SK-N-SH treated with all-trans-retinoic acid at 6 μM for 48 hours (cell line): ENCODE data around the gene TSPAN9.
A peak's percentile ranks its signal among the peaks of the same experiment; 100 is the strongest.

Experiments used
- ATAC-seq: fragments of 200-7000 bp; cut with Tn5 transposase; 3 replicates; pipeline ENCODE4 v1.9.1; 2020; ENCODE audit warnings: mild to moderate bottlenecking, moderate library complexity
- ARNTL ChIP-seq: fragments of 450-650 bp; formaldehyde crosslinking; IDR thresholded peaks from 2 replicates; pipeline ENCODE4 v1.5.0; 2020; ENCODE audit warnings: low read depth, mild to moderate bottlenecking, moderate library complexity, borderline replicate concordance
- BACH2 ChIP-seq: fragments of 250-450 bp; sonication (Bioruptor Pico); IDR thresholded peaks from 2 replicates; pipeline ENCODE4 v1.9.0; 2021; ENCODE audit warnings: mild to moderate bottlenecking, borderline replicate concordance
- CSDC2 ChIP-seq: fragments of 250-450 bp; sonication (Bioruptor Pico); IDR thresholded peaks from 2 replicates; pipeline ENCODE4 v1.5.0; 2020; ENCODE audit warnings: mild to moderate bottlenecking, moderate library complexity
- ESRRG ChIP-seq: fragments of 250-450 bp; sonication (Bioruptor Pico); IDR thresholded peaks from 2 replicates; pipeline ENCODE4 v1.6.1; 2021; ENCODE audit warnings: mild to moderate bottlenecking
- GLIS3 ChIP-seq: fragments of 250-450 bp; sonication (Bioruptor Pico); IDR thresholded peaks from 2 replicates; pipeline ENCODE4 v1.5.0; 2020; ENCODE audit warnings: mild to moderate bottlenecking, moderate library complexity
- ISL1 ChIP-seq: fragments of 250-450 bp; sonication (Bioruptor Pico); IDR thresholded peaks from 2 replicates; pipeline ENCODE4 v2.1.2; 2022; ENCODE audit warnings: mild to moderate bottlenecking, moderate library complexity
- OSR1 ChIP-seq: fragments of 250-450 bp; sonication (Bioruptor Pico); IDR thresholded peaks from 2 replicates; pipeline ENCODE4 v1.8.0; 2022; ENCODE audit warnings: moderate library complexity, mild to moderate bottlenecking, inconsistent platforms
- PPARA ChIP-seq: fragments of 250-450 bp; sonication (Bioruptor Pico); IDR thresholded peaks from 2 replicates; pipeline ENCODE4 v1.5.0; 2020; ENCODE audit warnings: mild to moderate bottlenecking, borderline replicate concordance
- SNAI2 ChIP-seq: fragments of 250-450 bp; sonication (Bioruptor Pico); IDR thresholded peaks from 2 replicates; pipeline ENCODE4 v1.5.0; 2020; ENCODE audit warnings: mild to moderate bottlenecking, moderate library complexity
- TCF4 ChIP-seq: fragments of 250-450 bp; sonication (Bioruptor Pico); IDR thresholded peaks from 2 replicates; pipeline ENCODE4 v1.8.0; 2021; ENCODE audit warnings: mild to moderate bottlenecking, moderate library complexity, borderline replicate concordance
- TOX ChIP-seq: fragments of 250-450 bp; sonication (Bioruptor Pico); IDR thresholded peaks from 2 replicates; pipeline ENCODE4 v1.8.0; 2021; ENCODE audit warnings: mild to moderate bottlenecking, moderate library complexity, borderline replicate concordance
- ZC3H10 ChIP-seq: fragments of 250-450 bp; sonication (Bioruptor Pico); IDR thresholded peaks from 2 replicates; pipeline ENCODE4 v1.5.1; 2021; ENCODE audit warnings: mild to moderate bottlenecking, moderate library complexity
- ZFP3 ChIP-seq: fragments of 250-450 bp; sonication (Bioruptor Pico); IDR thresholded peaks from 2 replicates; pipeline ENCODE4 v1.5.0; 2020; ENCODE audit warnings: mild to moderate bottlenecking, moderate library complexity
- ZFP30 ChIP-seq: fragments of 450-650 bp; formaldehyde crosslinking; IDR thresholded peaks from 2 replicates; pipeline ENCODE4 v1.5.0; 2022; ENCODE audit warnings: mild to moderate bottlenecking, moderate library complexity
- ZNF565 ChIP-seq: fragments of 450-650 bp; formaldehyde crosslinking; conservative IDR thresholded peaks from 2 replicates; pipeline ENCODE4 v1.5.0; 2020; ENCODE audit warnings: low read depth, mild to moderate bottlenecking, moderate library complexity
- ZNF70 ChIP-seq: fragments of 450-650 bp; formaldehyde crosslinking; IDR thresholded peaks from 2 replicates; pipeline ENCODE4 v1.5.0; 2020; ENCODE audit warnings: mild to moderate bottlenecking, moderate library complexity
- ZNF8 ChIP-seq: fragments of 450-650 bp; formaldehyde crosslinking; IDR thresholded peaks from 2 replicates; pipeline ENCODE4 v1.5.0; 2020; ENCODE audit warnings: mild to moderate bottlenecking, moderate library complexity
- TF ChIP-seq, protein P1 (sequence below): fragments of 250-450 bp; sonication (Bioruptor Pico); IDR thresholded peaks from 2 replicates; pipeline ENCODE4 v1.8.0; 2021; ENCODE audit warnings: low read depth, mild to moderate bottlenecking, moderate library complexity, borderline replicate concordance
- TF ChIP-seq, protein P2 (sequence below): fragments of 250-450 bp; sonication (Bioruptor Pico); IDR thresholded peaks from 2 replicates; pipeline ENCODE4 v1.5.1; 2021; ENCODE audit warnings: mild to moderate bottlenecking, moderate library complexity
- TF ChIP-seq, protein P3 (sequence below): fragments of 250-450 bp; sonication (Bioruptor Pico); IDR thresholded peaks from 2 replicates; pipeline ENCODE4 v1.5.0; 2020; ENCODE audit warnings: mild to moderate bottlenecking, moderate library complexity
- TF ChIP-seq, protein P4 (sequence below): fragments of 250-450 bp; sonication (Bioruptor Pico); IDR thresholded peaks from 2 replicates; pipeline ENCODE4 v1.8.0; 2020; ENCODE audit warnings: mild to moderate bottlenecking, moderate library complexity, borderline replicate concordance
- TF ChIP-seq, protein P5 (sequence below): fragments of 250-450 bp; sonication (Bioruptor Pico); IDR thresholded peaks from 2 replicates; pipeline ENCODE4 v1.5.1; 2020; ENCODE audit warnings: low read depth, mild to moderate bottlenecking, moderate library complexity

TSPAN9 gene

DNA sequence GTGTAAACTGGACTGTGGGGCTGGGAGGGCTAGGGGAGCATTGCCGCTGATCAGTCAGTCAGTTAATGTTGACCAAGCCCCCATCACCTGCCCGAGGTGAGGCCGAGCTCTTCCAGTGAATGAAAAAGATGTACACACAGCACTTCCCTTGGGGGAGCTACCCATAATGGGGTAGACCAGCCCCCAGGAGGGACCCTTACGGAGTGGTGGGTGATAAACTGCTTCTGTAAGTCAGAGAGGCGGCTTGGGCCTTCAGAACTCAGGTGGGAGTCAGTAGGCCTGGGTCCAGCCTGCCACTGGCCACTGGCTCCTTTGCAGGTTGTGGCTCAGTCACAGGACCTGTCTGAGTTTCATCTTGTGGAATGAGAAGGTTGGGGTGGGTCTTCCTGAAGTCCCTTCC, 43.5 kb downstream of the TSPAN9 start:
- TF ChIP-seq ESRRG (CRISPR knock-in tag) = no peak
- no peak for TF ChIP-seq CSDC2 (CRISPR knock-in tag)
- TF ChIP-seq ZNF8 (CRISPR knock-in tag) = no peak
- no peak for TF ChIP-seq ARNTL
- no peak for ATAC-seq

DNA sequence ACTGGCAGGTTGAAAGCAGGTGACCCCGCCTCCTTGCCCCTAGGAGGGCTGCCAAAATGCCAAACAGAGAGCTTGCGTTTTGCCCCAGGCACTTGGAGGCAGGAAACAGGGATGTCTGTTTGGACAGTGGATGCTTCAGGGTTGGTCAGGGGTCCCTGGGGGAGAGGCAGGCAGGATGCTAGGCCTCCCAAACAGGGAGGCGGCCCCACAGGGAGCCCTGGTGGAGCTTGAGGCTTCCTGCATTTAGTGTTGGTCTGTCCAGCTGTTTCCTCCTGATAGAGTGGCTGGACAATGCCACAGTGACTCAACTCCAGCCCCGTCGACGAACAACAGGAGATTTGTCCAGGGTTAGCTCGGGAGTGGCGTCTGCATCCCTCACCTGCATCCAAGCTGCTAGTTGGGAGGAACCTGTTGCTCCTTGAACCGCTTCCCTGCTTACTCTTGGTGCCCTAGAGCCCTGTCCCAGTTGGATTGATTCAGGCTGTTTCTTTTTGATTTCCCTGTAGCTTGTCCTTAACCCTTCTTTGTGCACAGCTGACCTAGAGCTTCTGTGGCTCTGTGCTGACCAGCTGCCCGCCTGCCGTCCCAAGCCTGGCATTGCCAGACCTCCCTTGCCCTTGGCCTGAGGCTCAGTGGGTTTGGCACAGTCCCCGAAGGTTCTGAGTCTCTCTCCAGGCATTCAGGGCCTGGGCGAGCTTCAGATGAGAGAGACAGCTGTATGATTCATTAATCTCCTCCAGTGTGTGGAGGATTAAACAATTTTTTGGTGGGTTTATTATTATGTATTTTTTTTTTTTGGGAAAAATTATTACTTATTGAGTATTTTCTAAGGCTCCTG, 45.9 kb downstream of the TSPAN9 start:
- no peak for TF ChIP-seq ESRRG (CRISPR knock-in tag)
- TF ChIP-seq, all 23 proteins: peak for 0
- ATAC-seq = peak; percentile 84

DNA sequence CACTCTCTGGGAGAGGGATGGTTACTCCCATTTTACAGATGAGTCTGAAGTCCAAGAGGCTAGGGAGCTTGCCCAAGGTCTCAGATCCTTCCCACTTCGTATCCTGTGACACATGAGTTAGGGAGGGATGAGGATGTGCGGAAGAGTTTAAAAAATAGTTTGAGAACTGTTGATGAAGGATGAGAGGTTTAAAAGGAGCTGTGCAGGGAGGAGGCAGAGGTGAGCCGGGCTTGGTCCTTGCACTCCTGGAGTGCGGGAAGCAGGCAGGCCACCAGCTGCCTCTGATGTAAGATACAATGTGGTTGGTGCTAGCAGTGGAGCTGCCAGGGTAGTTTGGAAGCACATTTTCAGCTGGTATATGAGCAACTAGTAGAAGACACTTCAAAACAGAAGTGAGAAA, 46.5 kb downstream of the TSPAN9 start:
- TF ChIP-seq ZNF70 (no peak), TCF4 (CRISPR knock-in tag) (no peak), ZC3H10 (CRISPR knock-in tag) (no peak), ZNF8 (CRISPR knock-in tag) (no peak), ZFP30 (CRISPR knock-in tag) (no peak), OSR1 (CRISPR knock-in tag) (no peak), TOX (CRISPR knock-in tag) (no peak), BACH2 (CRISPR knock-in tag) (no peak), GLIS3 (CRISPR knock-in tag) (no peak), SNAI2 (CRISPR knock-in tag) (no peak), CSDC2 (CRISPR knock-in tag) (no peak)
- TF ChIP-seq, protein P1, sequence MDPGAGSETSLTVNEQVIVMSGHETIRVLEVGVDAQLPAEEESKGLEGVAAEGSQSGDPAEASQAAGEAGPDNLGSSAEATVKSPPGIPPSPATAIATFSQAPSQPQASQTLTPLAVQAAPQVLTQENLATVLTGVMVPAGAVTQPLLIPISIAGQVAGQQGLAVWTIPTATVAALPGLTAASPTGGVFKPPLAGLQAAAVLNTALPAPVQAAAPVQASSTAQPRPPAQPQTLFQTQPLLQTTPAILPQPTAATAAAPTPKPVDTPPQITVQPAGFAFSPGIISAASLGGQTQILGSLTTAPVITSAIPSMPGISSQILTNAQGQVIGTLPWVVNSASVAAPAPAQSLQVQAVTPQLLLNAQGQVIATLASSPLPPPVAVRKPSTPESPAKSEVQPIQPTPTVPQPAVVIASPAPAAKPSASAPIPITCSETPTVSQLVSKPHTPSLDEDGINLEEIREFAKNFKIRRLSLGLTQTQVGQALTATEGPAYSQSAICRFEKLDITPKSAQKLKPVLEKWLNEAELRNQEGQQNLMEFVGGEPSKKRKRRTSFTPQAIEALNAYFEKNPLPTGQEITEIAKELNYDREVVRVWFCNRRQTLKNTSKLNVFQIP (CRISPR knock-in tag) = no peak
- TF ChIP-seq, protein P2, sequence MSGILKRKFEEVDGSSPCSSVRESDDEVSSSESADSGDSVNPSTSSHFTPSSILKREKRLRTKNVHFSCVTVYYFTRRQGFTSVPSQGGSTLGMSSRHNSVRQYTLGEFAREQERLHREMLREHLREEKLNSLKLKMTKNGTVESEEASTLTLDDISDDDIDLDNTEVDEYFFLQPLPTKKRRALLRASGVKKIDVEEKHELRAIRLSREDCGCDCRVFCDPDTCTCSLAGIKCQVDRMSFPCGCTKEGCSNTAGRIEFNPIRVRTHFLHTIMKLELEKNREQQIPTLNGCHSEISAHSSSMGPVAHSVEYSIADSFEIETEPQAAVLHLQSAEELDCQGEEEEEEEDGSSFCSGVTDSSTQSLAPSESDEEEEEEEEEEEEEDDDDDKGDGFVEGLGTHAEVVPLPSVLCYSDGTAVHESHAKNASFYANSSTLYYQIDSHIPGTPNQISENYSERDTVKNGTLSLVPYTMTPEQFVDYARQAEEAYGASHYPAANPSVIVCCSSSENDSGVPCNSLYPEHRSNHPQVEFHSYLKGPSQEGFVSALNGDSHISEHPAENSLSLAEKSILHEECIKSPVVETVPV = no peak
- ATAC-seq = peak; percentile 12; the same call in 2 of the 3 replicates

DNA sequence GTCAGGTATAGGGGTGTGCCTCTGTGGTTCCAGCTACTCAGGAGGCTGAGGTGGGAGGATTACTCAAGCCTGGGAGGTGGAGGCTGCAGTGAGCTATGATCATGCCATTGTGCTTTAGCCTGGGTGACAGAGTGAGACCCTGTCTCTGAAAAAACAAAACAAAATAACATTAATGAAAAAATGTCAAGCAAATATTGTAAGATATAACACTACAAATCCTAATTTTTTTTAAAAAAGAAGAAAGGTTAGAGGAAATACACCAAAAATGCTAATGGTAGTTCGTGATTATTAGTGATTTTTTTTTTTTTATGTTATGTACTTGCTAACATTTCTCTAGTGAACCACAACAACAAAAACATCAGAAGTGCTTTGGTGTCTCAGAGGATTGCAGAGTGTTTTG, 47.7 kb downstream of the TSPAN9 start:
- TF ChIP-seq GLIS3 (CRISPR knock-in tag) (no peak), OSR1 (CRISPR knock-in tag) (no peak), ZFP3 (CRISPR knock-in tag) (no peak), ARNTL (no peak), ZNF8 (CRISPR knock-in tag) (no peak), ZC3H10 (CRISPR knock-in tag) (no peak), TCF4 (CRISPR knock-in tag) (no peak), ZFP30 (CRISPR knock-in tag) (no peak), ZNF565 (CRISPR knock-in tag) (no peak), PPARA (no peak), ISL1 (no peak)
- TF ChIP-seq, protein P3, sequence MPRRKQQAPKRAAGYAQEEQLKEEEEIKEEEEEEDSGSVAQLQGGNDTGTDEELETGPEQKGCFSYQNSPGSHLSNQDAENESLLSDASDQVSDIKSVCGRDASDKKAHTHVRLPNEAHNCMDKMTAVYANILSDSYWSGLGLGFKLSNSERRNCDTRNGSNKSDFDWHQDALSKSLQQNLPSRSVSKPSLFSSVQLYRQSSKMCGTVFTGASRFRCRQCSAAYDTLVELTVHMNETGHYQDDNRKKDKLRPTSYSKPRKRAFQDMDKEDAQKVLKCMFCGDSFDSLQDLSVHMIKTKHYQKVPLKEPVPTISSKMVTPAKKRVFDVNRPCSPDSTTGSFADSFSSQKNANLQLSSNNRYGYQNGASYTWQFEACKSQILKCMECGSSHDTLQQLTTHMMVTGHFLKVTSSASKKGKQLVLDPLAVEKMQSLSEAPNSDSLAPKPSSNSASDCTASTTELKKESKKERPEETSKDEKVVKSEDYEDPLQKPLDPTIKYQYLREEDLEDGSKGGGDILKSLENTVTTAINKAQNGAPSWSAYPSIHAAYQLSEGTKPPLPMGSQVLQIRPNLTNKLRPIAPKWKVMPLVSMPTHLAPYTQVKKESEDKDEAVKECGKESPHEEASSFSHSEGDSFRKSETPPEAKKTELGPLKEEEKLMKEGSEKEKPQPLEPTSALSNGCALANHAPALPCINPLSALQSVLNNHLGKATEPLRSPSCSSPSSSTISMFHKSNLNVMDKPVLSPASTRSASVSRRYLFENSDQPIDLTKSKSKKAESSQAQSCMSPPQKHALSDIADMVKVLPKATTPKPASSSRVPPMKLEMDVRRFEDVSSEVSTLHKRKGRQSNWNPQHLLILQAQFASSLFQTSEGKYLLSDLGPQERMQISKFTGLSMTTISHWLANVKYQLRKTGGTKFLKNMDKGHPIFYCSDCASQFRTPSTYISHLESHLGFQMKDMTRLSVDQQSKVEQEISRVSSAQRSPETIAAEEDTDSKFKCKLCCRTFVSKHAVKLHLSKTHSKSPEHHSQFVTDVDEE = no peak
- TF ChIP-seq, protein P4, sequence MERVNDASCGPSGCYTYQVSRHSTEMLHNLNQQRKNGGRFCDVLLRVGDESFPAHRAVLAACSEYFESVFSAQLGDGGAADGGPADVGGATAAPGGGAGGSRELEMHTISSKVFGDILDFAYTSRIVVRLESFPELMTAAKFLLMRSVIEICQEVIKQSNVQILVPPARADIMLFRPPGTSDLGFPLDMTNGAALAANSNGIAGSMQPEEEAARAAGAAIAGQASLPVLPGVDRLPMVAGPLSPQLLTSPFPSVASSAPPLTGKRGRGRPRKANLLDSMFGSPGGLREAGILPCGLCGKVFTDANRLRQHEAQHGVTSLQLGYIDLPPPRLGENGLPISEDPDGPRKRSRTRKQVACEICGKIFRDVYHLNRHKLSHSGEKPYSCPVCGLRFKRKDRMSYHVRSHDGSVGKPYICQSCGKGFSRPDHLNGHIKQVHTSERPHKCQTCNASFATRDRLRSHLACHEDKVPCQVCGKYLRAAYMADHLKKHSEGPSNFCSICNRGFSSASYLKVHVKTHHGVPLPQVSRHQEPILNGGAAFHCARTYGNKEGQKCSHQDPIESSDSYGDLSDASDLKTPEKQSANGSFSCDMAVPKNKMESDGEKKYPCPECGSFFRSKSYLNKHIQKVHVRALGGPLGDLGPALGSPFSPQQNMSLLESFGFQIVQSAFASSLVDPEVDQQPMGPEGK (CRISPR knock-in tag) = no peak
- TF ChIP-seq, protein P5, sequence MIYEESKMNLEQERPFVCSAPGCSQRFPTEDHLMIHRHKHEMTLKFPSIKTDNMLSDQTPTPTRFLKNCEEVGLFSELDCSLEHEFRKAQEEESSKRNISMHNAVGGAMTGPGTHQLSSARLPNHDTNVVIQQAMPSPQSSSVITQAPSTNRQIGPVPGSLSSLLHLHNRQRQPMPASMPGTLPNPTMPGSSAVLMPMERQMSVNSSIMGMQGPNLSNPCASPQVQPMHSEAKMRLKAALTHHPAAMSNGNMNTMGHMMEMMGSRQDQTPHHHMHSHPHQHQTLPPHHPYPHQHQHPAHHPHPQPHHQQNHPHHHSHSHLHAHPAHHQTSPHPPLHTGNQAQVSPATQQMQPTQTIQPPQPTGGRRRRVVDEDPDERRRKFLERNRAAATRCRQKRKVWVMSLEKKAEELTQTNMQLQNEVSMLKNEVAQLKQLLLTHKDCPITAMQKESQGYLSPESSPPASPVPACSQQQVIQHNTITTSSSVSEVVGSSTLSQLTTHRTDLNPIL (CRISPR knock-in tag) = no peak
- TF ChIP-seq, protein P1 (CRISPR knock-in tag) = no peak
- no peak for ATAC-seq
